SKM-1 treated with dmso at 0.1 percent for 144 hours (cell line): Measurements from ENCODE around the gene OR5H14.
"Not testable (repeated sequence)": the region's sequence is repeated elsewhere in the genome, so short reads cannot be mapped to it uniquely, and the experiment has no call there.

ENCODE experiments used
- DNase-seq: peaks from one replicate; lab custom pipeline; 2025; ENCODE audit not compliant: unreplicated experiment; lab: John Stamatoyannopoulos, UW

Gene OR5H14

GRCh38 chr3:98196293-98196692 lies 49.0 kb downstream of the OR5H14 start:
- DNase-seq, result not testable (repeated sequence)

GRCh38 chr3:98199020-98199419 lies 51.7 kb downstream of the OR5H14 start:
- DNase-seq, result no peak
